HepG2 (cell line): ENCODE measurements around the gene NDE1. TPM values are rescaled to one million over a fixed set of nuclear protein-coding genes. Genes with fewer than 3 reads are reported as not detected.

Experiments
- FIP1L1 ChIP-seq: fragments of 200-400 bp; formaldehyde crosslinking; IDR thresholded peaks from 2 replicates; pipeline ENCODE4 v1.6.1; 2018; ENCODE audit warnings: low read depth, mild to moderate bottlenecking, low read length, moderate library complexity, borderline replicate concordance; ENCODE audit not compliant: insufficient read depth
- FOXA3 ChIP-seq: IDR thresholded peaks from 2 replicates; pipeline ENCODE4 v1.6.1; 2016; ENCODE audit warnings: missing genetic modification reagents, missing compliant biosample characterization
- MAZ ChIP-seq, 2 experiments: sonication (generic) in 1 of 2; formaldehyde crosslinking in 1 of 2; IDR thresholded peaks; 2 replicates each; pipeline versions ENCODE4 v1.5.0 to v1.6.1; 2012 to 2020; ENCODE audit warnings: low read depth in 2 of 2, mild to moderate bottlenecking in 2 of 2, borderline replicate concordance in 1 of 2, improper control_type of control experiment in 1 of 2, low read length in 1 of 2, missing genetic modification reagents in 1 of 2, moderate library complexity in 1 of 2
- MED1 ChIP-seq: sonication (generic); formaldehyde crosslinking; IDR thresholded peaks from 2 replicates; pipeline ENCODE4 v1.4.0; 2020; ENCODE audit warnings: missing genetic modification reagents
- PITX1 ChIP-seq: sonication (generic); formaldehyde crosslinking; IDR thresholded peaks from 2 replicates; pipeline ENCODE4 v1.5.1; 2020; ENCODE audit warnings: mild to moderate bottlenecking, missing genetic modification reagents
- PLSCR1 ChIP-seq: sonication (generic); formaldehyde crosslinking; IDR thresholded peaks from 2 replicates; pipeline ENCODE4 v1.5.0; 2020; ENCODE audit warnings: missing genetic modification reagents, mild to moderate bottlenecking, borderline replicate concordance
- SMARCC2 ChIP-seq: fragments of 450-650 bp; IDR thresholded peaks from 2 replicates; pipeline ENCODE4 v1.6.1; 2017; ENCODE audit warnings: antibody characterized with exemption, mild to moderate bottlenecking
- SNAI1 ChIP-seq: sonication (generic); formaldehyde crosslinking; IDR thresholded peaks from 2 replicates; pipeline ENCODE4 v1.5.0; 2020; ENCODE audit warnings: mild to moderate bottlenecking, missing genetic modification reagents, borderline replicate concordance
- SRSF1 ChIP-seq: fragments of 200-400 bp; formaldehyde crosslinking; optimal IDR thresholded peaks from 2 replicates; pipeline ENCODE3; 2017; ENCODE audit warnings: mild to moderate bottlenecking, low read depth, low read length, moderate library complexity
- ZC3H13 ChIP-seq: sonication (generic); formaldehyde crosslinking; IDR thresholded peaks from 2 replicates; pipeline ENCODE4 v1.8.1; 2023; ENCODE audit warnings: mild to moderate bottlenecking, missing genetic modification reagents, moderate library complexity
- ZFP36L2 ChIP-seq: sonication (generic); formaldehyde crosslinking; IDR thresholded peaks from 2 replicates; pipeline ENCODE4 v1.4.0; 2020; ENCODE audit warnings: missing genetic modification reagents
- ZMAT3 ChIP-seq: sonication (generic); formaldehyde crosslinking; conservative IDR thresholded peaks from 2 replicates; pipeline ENCODE4 v1.7.0; 2021; ENCODE audit warnings: missing genetic modification reagents
- ZNF17 ChIP-seq: sonication (generic); formaldehyde crosslinking; IDR thresholded peaks from 2 replicates; pipeline ENCODE4 v1.5.0; 2020; ENCODE audit warnings: mild to moderate bottlenecking, missing genetic modification reagents
- ZNF225 ChIP-seq: sonication (generic); formaldehyde crosslinking; IDR thresholded peaks from 2 replicates; pipeline ENCODE4 v1.4.0; 2020; ENCODE audit warnings: mild to moderate bottlenecking, missing genetic modification reagents
- ZNF354B ChIP-seq: sonication (generic); formaldehyde crosslinking; IDR thresholded peaks from 2 replicates; pipeline ENCODE4 v1.8.0; 2022; ENCODE audit warnings: mild to moderate bottlenecking, missing genetic modification reagents
- ZNF430 ChIP-seq: sonication (generic); formaldehyde crosslinking; IDR thresholded peaks from 2 replicates; pipeline ENCODE4 v1.9.0; 2021; ENCODE audit warnings: mild to moderate bottlenecking, missing genetic modification reagents
- ZNF580 ChIP-seq: IDR thresholded peaks from 2 replicates; pipeline ENCODE4 v1.6.1; 2016; ENCODE audit warnings: low read depth, borderline replicate concordance
- ZSCAN12 ChIP-seq: sonication (generic); formaldehyde crosslinking; IDR thresholded peaks from 2 replicates; pipeline ENCODE4 v1.9.0; 2021; ENCODE audit warnings: mild to moderate bottlenecking, missing genetic modification reagents
- polyA plus RNA-seq, 8 experiments: library from polyadenylated mRNA; depleted of rRNA in 3 of 8; stranded (reverse) in 7 of 8; unstranded in 1 of 8; fragments of >200 nt; fragmentation: Illumina TruSeq in 4 of 8; extraction: Trizol in 4 of 8; gene quantifications; 2 replicates each; pipeline versions ENCODE4 v1.2.1 to v1.2.3, GENCODE V29; 2011 to 2016; ENCODE audit warnings: low read depth in 4 of 8, missing spikeins in 1 of 8, mixed read lengths in 1 of 8; ENCODE audit not compliant: insufficient read depth in 1 of 8
- total RNA-seq, 5 experiments: library from RNA; depleted of rRNA; stranded (reverse); fragments of >200 nt; fragmentation: Illumina TruSeq; extraction: Trizol; gene quantifications; 2 replicates each; pipeline ENCODE4 v1.2.3, GENCODE V29; 2016; ENCODE audit warnings: low read depth in 1 of 5
- TF ChIP-seq, protein P1 (sequence below): sonication (generic); formaldehyde crosslinking; IDR thresholded peaks from 2 replicates; pipeline ENCODE4 v1.8.1; 2023; ENCODE audit warnings: mild to moderate bottlenecking, missing genetic modification reagents
- TF ChIP-seq, protein P2 (sequence below): sonication (generic); formaldehyde crosslinking; IDR thresholded peaks from 2 replicates; pipeline ENCODE4 v1.4.0; 2020; ENCODE audit warnings: missing genetic modification reagents, borderline replicate concordance
- TF ChIP-seq, protein P3 (sequence below): IDR thresholded peaks from 2 replicates; pipeline ENCODE4 v1.6.1; 2018; ENCODE audit warnings: missing genetic modification reagents, mild to moderate bottlenecking, missing compliant biosample characterization

NDE1 gene
- total and polyA plus RNA-seq, 2 of the 13 experiments (the other 11 are each of a cell fraction or from before 2014, with no cell fraction given) = 40.9 to 72.5 TPM

DNA sequence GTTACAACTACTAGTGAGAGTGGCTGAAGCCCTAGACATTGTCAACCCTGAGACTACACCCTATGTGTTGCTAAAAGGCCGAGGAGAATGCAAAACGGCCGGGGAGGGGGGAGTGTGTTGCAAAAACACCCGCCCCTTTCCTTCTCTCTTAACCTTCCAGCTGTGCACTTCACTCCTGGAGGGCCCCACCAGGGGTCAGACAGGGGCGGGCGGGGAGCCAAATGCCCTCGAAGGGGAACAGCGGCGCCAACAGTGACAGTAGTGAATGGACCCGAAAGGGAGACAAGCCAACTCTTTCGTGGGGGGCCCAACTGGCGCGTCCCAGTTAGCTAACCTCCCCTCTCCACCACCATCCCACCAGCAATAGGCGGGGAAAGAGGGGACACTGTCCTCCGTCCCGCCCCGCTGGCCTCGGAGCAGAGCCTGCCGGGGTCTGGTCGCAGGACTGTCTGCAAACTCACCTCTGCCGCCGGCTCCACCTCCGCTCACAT is 7.4 kb upstream of the NDE1 start (continued):
- no peak; the same call in 1 of the 2 replicates for TF ChIP-seq ZNF354B (CRISPR knock-in tag)
- TF ChIP-seq ZC3H13 = 0 out of 2 replicates have a peak, but pooled peaks have one; percentile 4
- no peak for TF ChIP-seq ZNF17
- TF ChIP-seq MED1 (CRISPR knock-in tag) = peak; percentile 83
- peak; percentile 79; the same call in 1 of the 2 replicates for TF ChIP-seq ZNF430 (CRISPR knock-in tag)
- TF ChIP-seq FIP1L1 = 0 out of 2 replicates have a peak, but pooled peaks have one; percentile 54
- TF ChIP-seq, protein P1, sequence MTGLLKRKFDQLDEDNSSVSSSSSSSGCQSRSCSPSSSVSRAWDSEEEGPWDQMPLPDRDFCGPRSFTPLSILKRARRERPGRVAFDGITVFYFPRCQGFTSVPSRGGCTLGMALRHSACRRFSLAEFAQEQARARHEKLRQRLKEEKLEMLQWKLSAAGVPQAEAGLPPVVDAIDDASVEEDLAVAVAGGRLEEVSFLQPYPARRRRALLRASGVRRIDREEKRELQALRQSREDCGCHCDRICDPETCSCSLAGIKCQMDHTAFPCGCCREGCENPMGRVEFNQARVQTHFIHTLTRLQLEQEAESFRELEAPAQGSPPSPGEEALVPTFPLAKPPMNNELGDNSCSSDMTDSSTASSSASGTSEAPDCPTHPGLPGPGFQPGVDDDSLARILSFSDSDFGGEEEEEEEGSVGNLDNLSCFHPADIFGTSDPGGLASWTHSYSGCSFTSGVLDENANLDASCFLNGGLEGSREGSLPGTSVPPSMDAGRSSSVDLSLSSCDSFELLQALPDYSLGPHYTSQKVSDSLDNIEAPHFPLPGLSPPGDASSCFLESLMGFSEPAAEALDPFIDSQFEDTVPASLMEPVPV (CRISPR knock-in tag) = peak; percentile 96
- peak; percentile 66 for TF ChIP-seq FOXA3 (CRISPR knock-in tag)
- TF ChIP-seq, protein P2, sequence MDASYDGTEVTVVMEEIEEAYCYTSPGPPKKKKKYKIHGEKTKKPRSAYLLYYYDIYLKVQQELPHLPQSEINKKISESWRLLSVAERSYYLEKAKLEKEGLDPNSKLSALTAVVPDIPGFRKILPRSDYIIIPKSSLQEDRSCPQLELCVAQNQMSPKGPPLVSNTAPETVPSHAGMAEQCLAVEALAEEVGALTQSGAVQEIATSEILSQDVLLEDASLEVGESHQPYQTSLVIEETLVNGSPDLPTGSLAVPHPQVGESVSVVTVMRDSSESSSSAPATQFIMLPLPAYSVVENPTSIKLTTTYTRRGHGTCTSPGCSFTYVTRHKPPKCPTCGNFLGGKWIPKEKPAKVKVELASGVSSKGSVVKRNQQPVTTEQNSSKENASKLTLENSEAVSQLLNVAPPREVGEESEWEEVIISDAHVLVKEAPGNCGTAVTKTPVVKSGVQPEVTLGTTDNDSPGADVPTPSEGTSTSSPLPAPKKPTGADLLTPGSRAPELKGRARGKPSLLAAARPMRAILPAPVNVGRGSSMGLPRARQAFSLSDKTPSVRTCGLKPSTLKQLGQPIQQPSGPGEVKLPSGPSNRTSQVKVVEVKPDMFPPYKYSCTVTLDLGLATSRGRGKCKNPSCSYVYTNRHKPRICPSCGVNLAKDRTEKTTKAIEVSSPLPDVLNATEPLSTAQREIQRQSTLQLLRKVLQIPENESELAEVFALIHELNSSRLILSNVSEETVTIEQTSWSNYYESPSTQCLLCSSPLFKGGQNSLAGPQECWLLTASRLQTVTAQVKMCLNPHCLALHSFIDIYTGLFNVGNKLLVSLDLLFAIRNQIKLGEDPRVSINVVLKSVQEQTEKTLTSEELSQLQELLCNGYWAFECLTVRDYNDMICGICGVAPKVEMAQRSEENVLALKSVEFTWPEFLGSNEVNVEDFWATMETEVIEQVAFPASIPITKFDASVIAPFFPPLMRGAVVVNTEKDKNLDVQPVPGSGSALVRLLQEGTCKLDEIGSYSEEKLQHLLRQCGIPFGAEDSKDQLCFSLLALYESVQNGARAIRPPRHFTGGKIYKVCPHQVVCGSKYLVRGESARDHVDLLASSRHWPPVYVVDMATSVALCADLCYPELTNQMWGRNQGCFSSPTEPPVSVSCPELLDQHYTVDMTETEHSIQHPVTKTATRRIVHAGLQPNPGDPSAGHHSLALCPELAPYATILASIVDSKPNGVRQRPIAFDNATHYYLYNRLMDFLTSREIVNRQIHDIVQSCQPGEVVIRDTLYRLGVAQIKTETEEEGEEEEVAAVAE (CRISPR knock-in tag) = peak; percentile 14; the same call in 1 of the 2 replicates
- TF ChIP-seq MAZ (IDR thresholded peaks at IDR 0.05; ENCODE audit: borderline replicate concordance, low read depth, low read length) = no peak; the same call in 1 of the 2 replicates
- peak; percentile 88 for TF ChIP-seq MAZ (CRISPR knock-in tag; IDR thresholded peaks at IDR 0.05; ENCODE audit: low read depth)
- TF ChIP-seq ZMAT3 (CRISPR knock-in tag) = peak; percentile 48; the same call in 1 of the 2 replicates
- TF ChIP-seq SNAI1 = peak; percentile 9; the same call in 1 of the 2 replicates
- TF ChIP-seq, protein P3, sequence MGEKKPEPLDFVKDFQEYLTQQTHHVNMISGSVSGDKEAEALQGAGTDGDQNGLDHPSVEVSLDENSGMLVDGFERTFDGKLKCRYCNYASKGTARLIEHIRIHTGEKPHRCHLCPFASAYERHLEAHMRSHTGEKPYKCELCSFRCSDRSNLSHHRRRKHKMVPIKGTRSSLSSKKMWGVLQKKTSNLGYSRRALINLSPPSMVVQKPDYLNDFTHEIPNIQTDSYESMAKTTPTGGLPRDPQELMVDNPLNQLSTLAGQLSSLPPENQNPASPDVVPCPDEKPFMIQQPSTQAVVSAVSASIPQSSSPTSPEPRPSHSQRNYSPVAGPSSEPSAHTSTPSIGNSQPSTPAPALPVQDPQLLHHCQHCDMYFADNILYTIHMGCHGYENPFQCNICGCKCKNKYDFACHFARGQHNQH (CRISPR knock-in tag) = peak; percentile 18; the same call in 1 of the 2 replicates
- TF ChIP-seq PLSCR1 (CRISPR knock-in tag) = no peak
- TF ChIP-seq PITX1 = peak; percentile 53; the same call in 1 of the 2 replicates
- no peak for TF ChIP-seq ZSCAN12
- TF ChIP-seq SRSF1 = peak; percentile 87
- no peak for TF ChIP-seq SMARCC2
- no peak for TF ChIP-seq ZFP36L2
- TF ChIP-seq ZNF580 = peak; percentile 84
- TF ChIP-seq ZNF225 (CRISPR knock-in tag) = no peak
